K562 (cell line): ENCODE results near the gene ABCB6. TPM values are rescaled to one million over a fixed set of nuclear protein-coding genes. Genes with fewer than 3 reads are reported as not detected.
A peak's percentile ranks its signal among the peaks of the same experiment; 100 is the strongest.

Experiments
- FOXJ2 ChIP-seq: fragments of 200-800 bp; sonication (Bioruptor generic); IDR thresholded peaks from 2 replicates; pipeline ENCODE4 v1.6.1; 2016; ENCODE audit warnings: missing genetic modification characterization, missing compliant biosample characterization
- FUS ChIP-seq: fragments of 200-400 bp; formaldehyde crosslinking; optimal IDR thresholded peaks from 2 replicates; pipeline ENCODE3; 2017; ENCODE audit warnings: low read depth, low read length
- LEF1 ChIP-seq: fragments of 450-650 bp; IDR thresholded peaks from 2 replicates; pipeline ENCODE4 v1.6.1; 2016; ENCODE audit warnings: mild to moderate bottlenecking
- POLR2B ChIP-seq: fragments of 450-650 bp; IDR thresholded peaks from 2 replicates; pipeline ENCODE4 v1.6.1; 2018; ENCODE audit warnings: low read depth; ENCODE audit not compliant: partially characterized antibody
- XRCC4 ChIP-seq: IDR thresholded peaks from one replicate; pipeline ENCODE4 v1.6.1; 2011; ENCODE audit not compliant: insufficient read depth, insufficient read length; ENCODE audit errors: extremely low read depth
- XRCC5 ChIP-seq: fragments of 200-400 bp; formaldehyde crosslinking; IDR thresholded peaks from 2 replicates; pipeline ENCODE4 v1.6.1; 2017; ENCODE audit warnings: low read depth, mild to moderate bottlenecking, low read length
- ZNF224 ChIP-seq: sonication (generic); formaldehyde crosslinking; IDR thresholded peaks from 2 replicates; pipeline ENCODE4 v1.8.0; 2022; ENCODE audit warnings: mild to moderate bottlenecking, missing genetic modification reagents
- polyA plus RNA-seq, 8 experiments: library from polyadenylated mRNA; depleted of rRNA in 4 of 8; stranded (reverse) in 5 of 8; unstranded in 3 of 8; fragments of >200 nt; fragmentation: Nextera tagmentation in 2 of 8; fragmentation: Illumina TruSeq in 1 of 8; extraction: Ambion mirVana in 2 of 8; extraction: Trizol in 1 of 8; gene quantifications; 2 replicates each; pipeline versions ENCODE4 v1.2.1 to v1.2.3, GENCODE V29; 2011 to 2014; ENCODE audit warnings: inconsistent platforms in 1 of 8, missing spikeins in 1 of 8
- total RNA-seq, 7 experiments: library from RNA; depleted of rRNA in 6 of 7; stranded (reverse); fragments of >200 nt in 6 of 7; fragmentation: Illumina TruSeq in 2 of 7; extraction: Trizol in 2 of 7; gene quantifications; 2 replicates each; pipeline versions ENCODE4 v1.2.1 to v1.2.3, GENCODE V29; 2011 to 2021; ENCODE audit warnings: low replicate concordance in 1 of 7
- TF ChIP-seq, protein P1 (sequence below): sonication (generic); formaldehyde crosslinking; IDR thresholded peaks from 2 replicates; pipeline ENCODE4 v1.8.0; 2022; ENCODE audit warnings: mild to moderate bottlenecking, missing genetic modification reagents
- TF ChIP-seq, protein P2 (sequence below): sonication (generic); formaldehyde crosslinking; IDR thresholded peaks from 2 replicates; pipeline ENCODE4 v1.8.1; 2023; ENCODE audit warnings: missing genetic modification reagents, mild to moderate bottlenecking, borderline replicate concordance
- TF ChIP-seq, protein P3 (sequence below), 2 experiments: fragments of 450-650 bp in 1 of 2; IDR thresholded peaks; 2 replicates each; pipeline ENCODE4 v1.6.1; 2011 to 2017; ENCODE audit warnings: low read depth in 2 of 2, antibody characterized with exemption in 1 of 2, borderline replicate concordance in 1 of 2, low read length in 1 of 2, mild to moderate bottlenecking in 1 of 2, mixed read lengths in 1 of 2; ENCODE audit not compliant: control insufficient read depth in 1 of 2

The ABCB6 gene
- total and polyA plus RNA-seq, 9 of the 15 experiments (the other 6 are each of a cell fraction or from before 2014, with no cell fraction given) = 3.7 to 29.8 (median 16.8) TPM

- TF ChIP-seq, protein P1, sequence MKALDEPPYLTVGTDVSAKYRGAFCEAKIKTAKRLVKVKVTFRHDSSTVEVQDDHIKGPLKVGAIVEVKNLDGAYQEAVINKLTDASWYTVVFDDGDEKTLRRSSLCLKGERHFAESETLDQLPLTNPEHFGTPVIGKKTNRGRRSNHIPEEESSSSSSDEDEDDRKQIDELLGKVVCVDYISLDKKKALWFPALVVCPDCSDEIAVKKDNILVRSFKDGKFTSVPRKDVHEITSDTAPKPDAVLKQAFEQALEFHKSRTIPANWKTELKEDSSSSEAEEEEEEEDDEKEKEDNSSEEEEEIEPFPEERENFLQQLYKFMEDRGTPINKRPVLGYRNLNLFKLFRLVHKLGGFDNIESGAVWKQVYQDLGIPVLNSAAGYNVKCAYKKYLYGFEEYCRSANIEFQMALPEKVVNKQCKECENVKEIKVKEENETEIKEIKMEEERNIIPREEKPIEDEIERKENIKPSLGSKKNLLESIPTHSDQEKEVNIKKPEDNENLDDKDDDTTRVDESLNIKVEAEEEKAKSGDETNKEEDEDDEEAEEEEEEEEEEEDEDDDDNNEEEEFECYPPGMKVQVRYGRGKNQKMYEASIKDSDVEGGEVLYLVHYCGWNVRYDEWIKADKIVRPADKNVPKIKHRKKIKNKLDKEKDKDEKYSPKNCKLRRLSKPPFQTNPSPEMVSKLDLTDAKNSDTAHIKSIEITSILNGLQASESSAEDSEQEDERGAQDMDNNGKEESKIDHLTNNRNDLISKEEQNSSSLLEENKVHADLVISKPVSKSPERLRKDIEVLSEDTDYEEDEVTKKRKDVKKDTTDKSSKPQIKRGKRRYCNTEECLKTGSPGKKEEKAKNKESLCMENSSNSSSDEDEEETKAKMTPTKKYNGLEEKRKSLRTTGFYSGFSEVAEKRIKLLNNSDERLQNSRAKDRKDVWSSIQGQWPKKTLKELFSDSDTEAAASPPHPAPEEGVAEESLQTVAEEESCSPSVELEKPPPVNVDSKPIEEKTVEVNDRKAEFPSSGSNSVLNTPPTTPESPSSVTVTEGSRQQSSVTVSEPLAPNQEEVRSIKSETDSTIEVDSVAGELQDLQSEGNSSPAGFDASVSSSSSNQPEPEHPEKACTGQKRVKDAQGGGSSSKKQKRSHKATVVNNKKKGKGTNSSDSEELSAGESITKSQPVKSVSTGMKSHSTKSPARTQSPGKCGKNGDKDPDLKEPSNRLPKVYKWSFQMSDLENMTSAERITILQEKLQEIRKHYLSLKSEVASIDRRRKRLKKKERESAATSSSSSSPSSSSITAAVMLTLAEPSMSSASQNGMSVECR (CRISPR knock-in tag) = peak; percentile 65; the same call in 1 of the 2 replicates
- TF ChIP-seq XRCC5 (no peak), FOXJ2 (tag) (0 out of 2 replicates have a peak, but pooled peaks have one; percentile 65), XRCC4 (no peak), POLR2B (peak; percentile 86), LEF1 (0 out of 2 replicates have a peak, but pooled peaks have one; percentile 37), ZNF224 (CRISPR knock-in tag) (no peak), FUS (no peak)
- TF ChIP-seq, protein P2, sequence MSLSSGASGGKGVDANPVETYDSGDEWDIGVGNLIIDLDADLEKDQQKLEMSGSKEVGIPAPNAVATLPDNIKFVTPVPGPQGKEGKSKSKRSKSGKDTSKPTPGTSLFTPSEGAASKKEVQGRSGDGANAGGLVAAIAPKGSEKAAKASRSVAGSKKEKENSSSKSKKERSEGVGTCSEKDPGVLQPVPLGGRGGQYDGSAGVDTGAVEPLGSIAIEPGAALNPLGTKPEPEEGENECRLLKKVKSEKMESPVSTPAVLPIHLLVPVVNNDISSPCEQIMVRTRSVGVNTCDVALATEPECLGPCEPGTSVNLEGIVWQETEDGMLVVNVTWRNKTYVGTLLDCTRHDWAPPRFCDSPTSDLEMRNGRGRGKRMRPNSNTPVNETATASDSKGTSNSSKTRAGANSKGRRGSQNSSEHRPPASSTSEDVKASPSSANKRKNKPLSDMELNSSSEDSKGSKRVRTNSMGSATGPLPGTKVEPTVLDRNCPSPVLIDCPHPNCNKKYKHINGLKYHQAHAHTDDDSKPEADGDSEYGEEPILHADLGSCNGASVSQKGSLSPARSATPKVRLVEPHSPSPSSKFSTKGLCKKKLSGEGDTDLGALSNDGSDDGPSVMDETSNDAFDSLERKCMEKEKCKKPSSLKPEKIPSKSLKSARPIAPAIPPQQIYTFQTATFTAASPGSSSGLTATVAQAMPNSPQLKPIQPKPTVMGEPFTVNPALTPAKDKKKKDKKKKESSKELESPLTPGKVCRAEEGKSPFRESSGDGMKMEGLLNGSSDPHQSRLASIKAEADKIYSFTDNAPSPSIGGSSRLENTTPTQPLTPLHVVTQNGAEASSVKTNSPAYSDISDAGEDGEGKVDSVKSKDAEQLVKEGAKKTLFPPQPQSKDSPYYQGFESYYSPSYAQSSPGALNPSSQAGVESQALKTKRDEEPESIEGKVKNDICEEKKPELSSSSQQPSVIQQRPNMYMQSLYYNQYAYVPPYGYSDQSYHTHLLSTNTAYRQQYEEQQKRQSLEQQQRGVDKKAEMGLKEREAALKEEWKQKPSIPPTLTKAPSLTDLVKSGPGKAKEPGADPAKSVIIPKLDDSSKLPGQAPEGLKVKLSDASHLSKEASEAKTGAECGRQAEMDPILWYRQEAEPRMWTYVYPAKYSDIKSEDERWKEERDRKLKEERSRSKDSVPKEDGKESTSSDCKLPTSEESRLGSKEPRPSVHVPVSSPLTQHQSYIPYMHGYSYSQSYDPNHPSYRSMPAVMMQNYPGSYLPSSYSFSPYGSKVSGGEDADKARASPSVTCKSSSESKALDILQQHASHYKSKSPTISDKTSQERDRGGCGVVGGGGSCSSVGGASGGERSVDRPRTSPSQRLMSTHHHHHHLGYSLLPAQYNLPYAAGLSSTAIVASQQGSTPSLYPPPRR (CRISPR knock-in tag) = no peak
- TF ChIP-seq, protein P3, sequence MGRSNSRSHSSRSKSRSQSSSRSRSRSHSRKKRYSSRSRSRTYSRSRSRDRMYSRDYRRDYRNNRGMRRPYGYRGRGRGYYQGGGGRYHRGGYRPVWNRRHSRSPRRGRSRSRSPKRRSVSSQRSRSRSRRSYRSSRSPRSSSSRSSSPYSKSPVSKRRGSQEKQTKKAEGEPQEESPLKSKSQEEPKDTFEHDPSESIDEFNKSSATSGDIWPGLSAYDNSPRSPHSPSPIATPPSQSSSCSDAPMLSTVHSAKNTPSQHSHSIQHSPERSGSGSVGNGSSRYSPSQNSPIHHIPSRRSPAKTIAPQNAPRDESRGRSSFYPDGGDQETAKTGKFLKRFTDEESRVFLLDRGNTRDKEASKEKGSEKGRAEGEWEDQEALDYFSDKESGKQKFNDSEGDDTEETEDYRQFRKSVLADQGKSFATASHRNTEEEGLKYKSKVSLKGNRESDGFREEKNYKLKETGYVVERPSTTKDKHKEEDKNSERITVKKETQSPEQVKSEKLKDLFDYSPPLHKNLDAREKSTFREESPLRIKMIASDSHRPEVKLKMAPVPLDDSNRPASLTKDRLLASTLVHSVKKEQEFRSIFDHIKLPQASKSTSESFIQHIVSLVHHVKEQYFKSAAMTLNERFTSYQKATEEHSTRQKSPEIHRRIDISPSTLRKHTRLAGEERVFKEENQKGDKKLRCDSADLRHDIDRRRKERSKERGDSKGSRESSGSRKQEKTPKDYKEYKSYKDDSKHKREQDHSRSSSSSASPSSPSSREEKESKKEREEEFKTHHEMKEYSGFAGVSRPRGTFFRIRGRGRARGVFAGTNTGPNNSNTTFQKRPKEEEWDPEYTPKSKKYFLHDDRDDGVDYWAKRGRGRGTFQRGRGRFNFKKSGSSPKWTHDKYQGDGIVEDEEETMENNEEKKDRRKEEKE (IDR thresholded peaks at IDR 0.05; ENCODE audit: borderline replicate concordance in 1 of 2, control insufficient read depth in 1 of 2, low read depth in 2 of 2, low read length in 1 of 2) = no peak
These were observed 41.0 kb downstream of the ABCB6 start, which contains the start of gene RETREG2 (continued) for GRCh38 chr2:219177552-219178376.
